DMS153 treated with DMSO at 0.1 percent for 48 hours (cell line): Measurements from ENCODE around the gene AJAP1.

Source experiments
- DNase-seq: peaks from one replicate; lab custom pipeline; 2025; ENCODE audit not compliant: unreplicated experiment; lab: John Stamatoyannopoulos, UW

AJAP1 gene

DNA sequence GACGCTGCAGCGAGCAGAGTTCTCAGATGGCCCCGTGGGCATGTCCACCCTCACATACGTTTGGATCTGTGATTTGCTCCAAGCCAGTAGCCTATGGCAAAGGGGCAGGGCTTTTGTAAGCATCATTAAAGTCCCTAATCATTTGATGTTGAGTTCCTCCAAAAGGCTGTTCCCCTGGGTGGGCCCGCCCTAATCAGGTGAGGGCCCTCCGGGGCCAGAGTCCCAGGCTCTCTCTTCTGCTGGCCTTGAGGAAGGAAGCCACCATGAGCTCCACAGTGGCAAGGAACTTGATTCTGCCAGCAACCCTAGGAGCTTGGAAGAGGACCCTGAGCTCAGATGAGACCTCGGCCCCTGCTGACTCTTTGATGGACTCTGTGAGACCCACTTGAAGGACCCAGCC lies 25.4 kb upstream of the AJAP1 start:
- DNase-seq = no peak

DNA sequence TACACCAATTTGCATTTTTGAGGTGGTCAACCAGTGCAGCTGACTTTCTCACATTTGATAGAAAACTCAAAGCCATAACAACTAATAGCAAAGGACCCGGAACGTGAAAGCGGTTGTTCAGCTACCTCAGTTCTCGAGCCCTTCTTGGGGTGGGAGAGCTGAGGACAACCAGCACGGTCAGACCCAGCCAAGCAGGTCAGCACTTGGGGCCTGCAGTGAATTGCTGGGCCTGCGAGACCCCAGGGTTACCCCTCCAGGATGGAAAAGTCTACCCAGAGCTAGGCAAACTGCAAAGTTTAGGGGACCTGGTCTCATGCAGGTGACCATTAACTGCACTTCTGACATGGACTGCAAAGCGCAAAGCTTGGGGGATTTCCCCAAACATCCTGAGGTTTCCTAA lies 23.8 kb upstream of the AJAP1 start:
- no peak for DNase-seq

DNA sequence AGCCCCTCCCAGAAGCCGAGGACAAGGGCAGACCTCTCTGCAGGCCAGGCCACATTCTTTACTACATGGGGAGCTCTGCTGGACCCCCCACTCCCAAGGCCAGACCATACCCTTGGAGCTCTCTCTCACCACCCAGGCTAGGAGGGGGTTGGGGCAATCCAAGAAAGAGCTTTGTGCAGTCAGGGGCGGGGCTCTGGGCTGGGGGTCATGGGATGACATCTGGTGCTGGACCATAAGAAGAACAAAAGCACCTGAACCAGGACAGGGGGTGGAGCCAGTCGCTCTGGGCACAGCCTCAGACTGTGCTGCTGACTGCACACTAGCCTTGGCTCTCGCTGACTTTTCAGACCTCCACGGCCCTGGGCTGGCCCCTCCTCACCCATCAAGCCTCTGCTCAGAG lies 23.1 kb upstream of the AJAP1 start:
- no peak for DNase-seq

DNA sequence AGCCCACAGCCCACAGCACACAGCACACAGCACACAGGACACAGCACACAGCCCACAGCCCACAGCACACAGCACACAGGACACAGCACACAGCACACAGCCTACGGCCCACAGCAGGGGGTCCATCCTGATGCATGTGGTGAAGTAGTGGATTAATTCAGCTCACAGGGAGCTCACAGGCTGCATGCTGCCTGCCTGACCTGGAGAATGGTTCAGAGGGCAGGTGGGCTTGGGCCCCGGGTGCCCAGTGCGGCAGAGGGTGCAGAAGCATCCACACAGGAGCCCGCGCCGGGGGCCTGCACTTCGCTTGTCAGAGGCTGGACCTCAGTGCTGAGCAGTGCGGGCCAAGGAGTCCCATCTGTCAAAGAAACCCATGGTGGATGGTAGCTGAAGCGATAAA lies 21.1 kb upstream of the AJAP1 start:
- no peak for DNase-seq

DNA sequence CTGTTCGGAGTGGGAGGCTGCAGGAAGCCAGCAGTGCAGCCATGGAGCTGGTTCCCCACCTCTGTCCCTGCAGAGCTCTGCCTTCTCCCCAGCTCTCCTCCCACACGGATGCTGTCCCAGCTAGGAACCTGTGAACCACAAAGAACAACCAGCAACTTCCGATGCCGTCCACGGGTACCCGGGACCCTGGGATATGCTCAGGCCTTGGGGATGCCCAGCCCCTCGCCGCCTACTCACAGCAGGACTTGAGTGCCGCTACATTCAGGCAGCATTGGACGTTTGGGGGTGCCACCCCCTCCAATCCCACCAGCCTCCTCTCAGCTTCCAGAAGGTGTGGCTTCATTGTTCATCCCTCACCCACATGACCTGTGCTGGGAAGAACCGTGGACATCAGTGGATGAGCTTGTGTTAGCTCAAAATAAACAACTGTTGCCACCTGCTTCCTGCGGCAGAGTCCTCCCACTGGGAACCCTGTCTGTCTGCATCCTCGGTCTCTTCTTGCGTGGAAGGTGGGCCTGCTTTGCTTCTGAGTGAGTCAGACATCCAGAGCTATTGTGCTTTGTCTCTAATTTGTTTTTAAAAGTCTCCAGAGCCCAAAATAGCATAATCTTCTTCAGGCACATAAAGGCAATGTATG lies 20.1 kb upstream of the AJAP1 start:
- no peak for DNase-seq

DNA sequence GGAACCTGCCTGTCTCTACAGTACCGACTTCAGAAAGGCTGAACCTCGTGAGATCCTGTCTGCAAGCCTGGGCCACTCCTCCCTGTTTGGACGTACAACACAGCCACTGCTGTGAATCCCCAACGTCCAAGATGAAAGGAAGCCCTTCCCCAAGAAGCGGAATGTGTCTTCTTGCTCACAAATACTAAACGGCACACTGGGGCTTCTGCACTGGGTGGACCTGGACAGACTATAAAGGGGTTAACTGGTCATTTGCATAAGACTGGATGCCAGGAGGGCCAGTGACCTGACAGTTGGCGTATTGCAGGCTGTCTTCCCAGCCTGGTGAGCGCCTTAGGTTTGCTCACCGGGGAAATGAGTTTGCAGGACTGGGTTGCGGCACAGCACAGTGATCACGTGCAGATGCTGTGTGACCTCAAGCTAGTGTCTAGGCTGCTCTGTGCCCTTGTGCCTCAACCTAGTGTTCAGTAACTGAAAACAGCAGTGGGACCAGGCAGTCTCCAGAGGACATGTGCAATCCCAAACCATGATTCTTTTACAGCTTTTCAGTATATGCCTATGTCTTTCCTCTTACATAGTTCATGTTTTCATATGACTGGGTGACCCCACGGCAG lies 19.5 kb upstream of the AJAP1 start:
- no peak for DNase-seq

DNA sequence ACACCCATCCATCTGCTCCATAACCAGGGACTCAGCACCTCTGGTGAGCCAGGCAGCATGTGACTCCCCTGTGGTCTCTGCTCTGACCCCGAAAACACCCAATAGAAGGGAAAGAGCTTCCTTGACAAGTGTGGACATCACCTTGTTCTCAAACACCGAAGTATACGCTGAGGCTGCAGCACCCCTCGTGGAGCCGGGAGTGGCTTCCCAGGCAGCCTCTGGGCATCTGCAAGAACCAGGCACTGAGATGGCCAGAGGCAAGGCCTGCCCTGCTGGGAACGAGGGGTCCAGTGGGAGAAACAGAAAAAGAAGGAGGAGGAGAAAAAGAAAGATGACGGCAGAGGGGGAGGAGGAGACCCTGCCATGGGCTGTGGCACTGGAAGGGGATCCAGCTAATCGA lies 18.2 kb upstream of the AJAP1 start:
- DNase-seq = no peak

DNA sequence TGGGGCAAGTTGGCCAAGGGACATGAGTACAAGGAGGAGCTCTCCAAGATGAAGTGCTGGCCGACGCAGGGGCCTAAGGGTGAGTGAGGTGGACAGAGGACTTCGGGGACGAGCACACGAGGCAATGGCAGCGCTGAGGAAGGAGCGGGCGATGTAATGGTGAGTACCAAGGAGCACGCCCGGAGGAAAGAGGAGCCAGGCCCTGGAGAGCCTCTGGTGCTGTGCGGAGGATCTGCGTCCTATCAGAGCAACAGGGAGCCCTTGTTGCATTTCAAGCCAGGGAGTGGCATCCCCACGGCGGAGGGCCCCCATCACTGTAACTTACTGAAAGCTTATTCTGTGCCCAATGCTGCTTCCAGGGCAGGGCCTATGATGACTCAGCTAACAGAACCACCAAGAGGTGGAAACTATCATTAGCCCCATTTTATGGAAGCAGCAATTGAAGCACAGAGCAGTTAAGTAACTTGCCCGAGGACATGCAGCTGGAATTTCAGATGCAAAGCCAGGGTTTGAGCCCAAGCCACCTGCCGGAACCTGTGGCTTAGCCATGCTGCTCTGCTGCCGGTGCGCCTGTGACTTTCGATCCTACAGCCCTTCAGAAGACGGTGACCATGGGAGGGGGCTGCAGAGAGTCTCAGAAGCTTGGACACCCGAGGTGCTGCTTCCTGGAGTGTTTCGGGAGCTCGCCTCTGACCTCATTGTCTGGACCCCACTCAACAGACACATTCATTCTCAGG lies 17.6 kb upstream of the AJAP1 start:
- DNase-seq = no peak

DNA sequence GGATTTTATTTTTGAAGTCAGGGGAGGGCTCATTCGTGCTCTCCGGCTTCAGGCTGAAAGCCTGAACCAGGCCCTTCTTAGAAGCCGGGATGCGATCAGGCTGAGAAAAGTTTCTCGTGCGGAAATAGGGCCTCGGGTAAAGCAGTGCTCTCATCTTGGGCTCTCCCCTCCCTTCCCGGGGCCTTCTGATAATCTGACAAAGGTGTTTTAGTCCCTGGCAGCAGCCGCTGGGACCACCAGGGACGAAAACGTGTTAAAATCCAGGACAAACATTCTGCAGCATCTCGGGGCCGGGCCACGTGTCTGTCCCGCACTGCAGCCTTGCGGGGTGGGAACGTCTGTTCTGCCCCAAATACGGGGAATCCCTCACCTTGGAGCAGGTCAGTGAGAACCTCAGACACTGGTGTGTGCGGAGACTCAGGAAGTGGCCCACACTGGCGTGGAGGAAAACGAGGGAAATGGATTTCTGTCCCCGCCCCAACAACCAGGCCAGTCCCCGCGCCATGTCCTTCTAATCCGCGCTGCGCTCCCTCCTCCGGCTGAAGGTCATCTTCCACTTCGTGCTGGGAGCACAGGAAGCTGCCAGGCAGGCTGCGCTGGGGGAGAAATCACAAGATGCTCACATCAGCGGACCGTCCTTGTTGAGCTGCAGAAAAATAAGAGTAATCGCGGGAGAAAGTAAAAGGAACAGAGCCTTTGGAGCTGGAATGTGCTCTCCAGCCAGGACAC lies 16.6 kb upstream of the AJAP1 start:
- no peak for DNase-seq

DNA sequence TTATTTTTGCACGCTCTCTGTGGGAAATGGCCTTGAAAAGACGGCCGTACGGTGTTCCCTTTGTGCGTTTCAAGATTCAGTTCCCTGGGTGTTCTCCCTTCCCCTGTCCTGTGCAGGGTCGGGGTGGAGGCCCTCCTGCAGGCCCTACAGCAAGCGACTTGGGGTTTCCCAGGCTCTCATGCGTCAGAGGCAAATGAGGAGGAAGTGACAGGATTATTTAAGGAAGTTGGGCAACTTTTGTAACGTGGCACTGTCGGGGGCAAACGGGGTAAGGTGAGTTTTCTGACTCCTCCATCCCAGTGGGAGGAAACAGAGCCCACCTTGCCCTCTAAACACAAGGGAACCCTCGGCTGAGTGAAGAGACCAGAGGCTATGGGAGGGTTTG lies 16.1 kb upstream of the AJAP1 start:
- no peak for DNase-seq

DNA sequence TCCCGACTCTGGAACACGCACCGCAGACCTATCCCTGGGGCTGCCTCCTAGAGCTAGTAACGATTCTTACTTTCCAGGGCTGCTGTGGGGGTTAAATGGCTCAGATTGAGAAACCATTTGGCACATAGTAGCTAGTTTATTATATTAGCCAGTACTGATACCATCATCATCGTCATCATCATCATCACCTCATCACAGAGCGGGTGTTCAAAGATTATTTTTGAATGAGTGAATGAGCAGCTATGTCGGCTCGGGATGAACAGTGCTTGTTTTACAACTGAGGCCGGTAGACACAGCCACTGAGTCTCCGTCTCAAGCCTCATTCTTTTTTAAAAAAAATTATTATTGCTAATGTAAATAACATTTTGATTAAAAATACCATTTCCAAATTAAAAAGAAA lies 13.5 kb upstream of the AJAP1 start:
- no peak for DNase-seq

DNA sequence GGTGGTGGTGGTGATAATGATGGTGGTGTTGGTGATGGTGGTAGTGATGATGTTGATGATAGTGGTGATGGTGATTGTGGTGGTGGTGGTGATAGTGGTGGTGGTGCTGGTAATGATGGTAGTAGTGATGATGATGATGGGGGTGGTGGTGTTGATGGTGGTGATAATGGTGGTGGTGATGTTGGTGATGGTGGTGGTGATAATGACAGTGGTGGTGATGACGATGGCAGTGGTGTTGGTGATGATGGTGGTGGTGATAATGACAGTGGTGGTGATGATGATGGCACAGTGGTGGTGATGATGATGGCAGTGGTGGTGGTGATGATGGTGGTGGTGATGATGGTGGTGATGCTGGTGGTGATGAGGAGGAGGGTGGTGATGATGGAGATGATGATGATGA lies 7.0 kb upstream of the AJAP1 start:
- no peak for DNase-seq

DNA sequence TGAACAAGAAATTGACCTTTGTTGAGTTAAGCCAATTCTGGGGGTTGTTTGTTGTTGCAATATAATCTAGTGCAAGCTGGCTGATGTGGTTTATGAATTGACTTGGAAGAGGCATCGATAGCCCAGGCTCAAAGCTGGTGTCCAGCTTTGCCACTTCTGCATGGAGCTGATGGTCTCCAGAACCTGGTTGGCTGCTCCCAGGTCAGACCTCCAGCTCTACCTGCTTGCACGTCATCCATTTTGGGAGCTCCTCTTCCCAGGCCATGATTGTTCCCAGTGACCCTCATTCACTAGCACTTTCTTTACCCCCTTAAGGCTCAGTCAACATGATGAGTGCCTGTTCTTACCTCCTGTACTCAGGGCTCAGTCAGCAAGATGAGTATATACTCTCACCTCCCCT lies 5.8 kb upstream of the AJAP1 start:
- DNase-seq = no peak

DNA sequence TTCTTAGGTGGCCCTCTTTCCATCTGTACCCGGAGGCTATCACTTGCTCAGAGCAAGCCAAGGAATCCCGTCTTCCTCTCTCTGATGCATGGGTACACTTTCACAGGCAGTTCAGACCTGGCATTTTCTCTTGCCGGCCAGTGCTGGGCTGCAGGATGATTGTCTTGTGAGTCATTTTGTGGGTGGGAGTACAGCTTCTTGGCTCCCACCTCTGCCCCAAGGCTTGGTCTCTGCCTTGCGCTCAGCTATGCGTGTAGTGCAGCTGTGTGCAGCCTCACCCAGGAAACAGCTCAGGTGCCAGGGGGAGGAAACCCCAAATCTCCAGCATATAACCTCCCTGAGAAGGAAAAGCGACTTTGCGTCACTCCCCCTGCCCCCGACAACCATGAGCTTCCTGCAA lies 3.9 kb upstream of the AJAP1 start:
- DNase-seq = no peak

DNA sequence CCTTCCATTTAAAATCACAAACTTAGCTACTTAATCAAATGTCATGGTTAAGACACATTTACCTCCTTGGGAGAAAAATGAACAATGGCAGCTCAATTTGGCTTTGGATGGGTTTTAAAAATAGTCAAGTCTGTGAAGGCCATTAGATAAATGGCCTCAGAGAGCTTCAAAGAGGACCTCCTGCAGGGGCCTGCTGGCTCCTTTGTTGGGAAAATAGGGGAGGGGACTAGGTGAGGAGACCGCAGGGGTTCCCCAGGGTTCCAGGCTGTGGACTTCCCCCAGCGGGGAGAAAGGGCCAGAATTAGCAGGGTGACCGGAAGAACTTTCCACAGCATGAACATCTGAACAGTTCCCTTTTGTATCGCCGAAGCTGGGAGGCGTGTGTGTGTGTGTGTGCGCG lies 3.4 kb upstream of the AJAP1 start:
- DNase-seq = no peak

DNA sequence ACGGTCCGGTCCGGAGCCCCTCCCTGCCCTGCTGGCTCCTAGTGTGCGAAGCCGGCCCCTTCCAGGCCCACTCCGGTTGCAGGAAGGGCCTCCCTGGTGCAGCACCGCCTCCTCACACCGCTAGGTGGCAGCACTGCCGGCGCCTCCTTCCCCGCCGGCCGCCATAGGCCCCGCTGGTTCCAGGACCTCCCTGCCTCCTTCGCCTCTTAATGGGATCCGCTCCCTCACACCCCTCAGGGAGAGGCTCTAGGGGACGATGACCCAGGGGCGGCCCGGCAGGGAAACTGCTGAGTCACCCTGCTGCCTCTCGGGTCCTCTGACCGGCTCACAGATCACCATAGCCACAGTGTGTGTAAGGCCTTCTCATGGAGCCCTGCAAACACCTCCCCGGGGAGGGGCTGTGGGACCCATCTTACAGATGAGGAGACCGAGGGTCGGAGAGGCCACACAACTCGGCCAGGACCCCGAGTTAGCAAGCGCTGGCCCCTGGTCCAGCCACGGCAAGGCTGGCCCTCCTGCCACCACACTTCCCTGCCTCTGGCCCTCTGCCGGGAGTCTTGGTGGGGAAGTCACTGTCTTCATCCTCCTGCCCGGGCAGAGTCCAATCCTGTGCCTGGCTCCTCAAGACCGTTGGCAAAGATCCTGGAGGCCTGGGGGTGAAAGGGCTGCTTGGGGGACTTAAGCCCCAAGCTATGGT lies 1.6 kb upstream of the AJAP1 start:
- DNase-seq = no peak

DNA sequence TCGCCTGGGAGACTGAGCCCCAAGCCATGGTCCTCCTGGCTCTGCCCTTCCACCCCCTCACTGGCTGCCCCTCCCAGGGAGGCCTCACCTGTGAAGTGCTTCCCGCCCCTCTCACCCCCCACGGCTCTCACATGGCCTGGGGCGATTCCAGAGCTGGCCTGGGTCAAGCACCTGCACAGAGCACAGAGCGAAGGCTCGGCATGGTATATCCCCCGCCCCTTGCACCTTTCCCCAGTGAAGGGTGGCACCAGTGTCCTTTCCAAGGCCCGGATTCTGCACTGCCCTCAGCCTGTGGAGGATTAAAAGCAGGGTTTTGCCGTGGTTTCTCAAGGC lies 1.1 kb upstream of the AJAP1 start:
- DNase-seq = no peak

DNA sequence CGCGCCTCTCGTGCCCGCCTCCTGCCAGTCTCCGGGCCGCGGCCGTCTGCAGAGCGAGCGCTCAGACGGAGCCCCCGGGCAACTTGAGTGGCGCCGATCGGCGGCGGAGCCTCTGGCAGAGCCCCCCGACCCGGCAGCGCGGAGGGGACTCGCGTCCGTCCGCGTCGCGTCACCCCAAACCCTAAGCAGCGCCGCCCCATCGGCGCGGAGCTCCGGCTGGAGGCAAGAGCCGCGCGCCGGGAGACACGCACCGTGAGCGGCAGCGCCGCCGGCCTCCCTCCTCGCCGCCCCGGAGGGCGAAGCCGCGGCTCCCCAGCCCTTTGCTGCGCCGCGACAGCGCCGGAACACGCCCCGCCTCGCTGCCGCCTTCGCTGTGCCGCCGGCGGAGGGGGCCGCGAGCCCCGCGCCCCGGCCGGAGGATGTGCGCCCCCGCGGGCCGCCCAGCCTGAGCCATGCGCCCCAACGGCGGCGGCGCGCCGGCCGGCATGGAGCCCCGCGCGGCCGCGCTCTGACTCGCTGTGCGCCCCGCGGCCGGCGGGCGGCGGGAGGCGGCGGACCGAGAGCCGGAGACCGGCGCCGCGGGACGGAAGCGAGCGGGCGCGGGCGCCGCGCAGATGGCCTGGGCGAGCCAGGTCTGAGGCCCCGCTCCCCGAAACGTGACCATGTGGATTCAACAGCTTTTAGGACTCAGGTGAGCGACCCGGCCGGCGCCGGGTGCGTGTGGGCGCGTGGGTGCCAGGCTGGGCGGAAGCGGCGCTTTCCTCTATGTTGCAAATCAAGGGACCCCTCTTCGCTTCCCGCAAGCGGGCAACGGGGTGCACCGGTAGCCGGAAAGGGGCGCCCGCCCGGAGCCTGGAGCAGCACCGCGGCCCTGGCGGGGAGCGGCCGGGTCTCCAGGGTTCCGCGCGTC lies 610 bp downstream of the AJAP1 start:
- no peak for DNase-seq

DNA sequence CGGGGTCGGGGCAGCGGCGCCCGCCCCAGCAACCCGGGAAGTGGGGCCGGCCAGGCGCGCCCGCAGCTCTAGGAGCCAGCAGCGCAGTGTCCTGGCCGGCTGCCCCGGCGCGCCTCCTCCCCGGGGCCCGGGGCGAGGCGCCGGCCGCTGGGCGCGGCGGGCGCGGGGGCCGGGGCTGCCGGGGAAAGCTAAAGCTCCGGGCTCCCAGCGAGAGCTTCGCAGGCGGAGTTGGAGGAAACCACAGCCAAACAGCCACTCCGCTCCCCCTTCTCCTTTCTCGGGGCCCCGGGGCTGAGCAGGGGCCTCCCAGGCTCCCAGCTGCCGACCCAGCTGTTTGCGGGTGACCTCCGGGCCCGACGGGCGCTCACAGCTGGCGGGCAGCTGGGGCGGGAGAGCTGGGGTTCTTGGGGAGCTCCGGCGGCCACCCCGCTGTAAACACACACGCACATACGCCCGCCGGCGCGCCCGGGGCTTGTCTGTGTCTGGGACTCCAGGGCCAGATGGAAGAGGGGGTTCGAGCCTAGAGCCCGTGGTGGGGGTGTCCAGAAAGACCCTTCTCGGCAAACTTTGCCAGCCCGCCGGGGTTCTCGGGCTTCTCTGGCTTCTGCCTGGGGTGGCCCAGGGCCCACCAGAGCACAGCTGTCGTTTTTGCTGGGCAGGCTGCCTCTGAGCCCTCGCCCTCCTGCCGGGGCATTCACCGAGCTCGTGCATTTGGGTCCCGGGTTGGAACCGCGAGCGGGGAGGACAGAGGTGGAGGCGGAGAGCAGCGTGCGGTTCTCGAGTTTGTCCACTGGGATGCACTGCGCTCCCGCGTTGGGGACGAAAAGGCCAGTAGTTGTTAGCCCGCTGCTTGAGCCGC lies 1.5 kb downstream of the AJAP1 start:
- no peak for DNase-seq
